SU-DHL-6 (cell line): ENCODE measurements around the gene PFDN5.

Source experiments
- CTCF ChIP-seq: fragments of 200-600 bp; sonication (generic); IDR thresholded peaks from one replicate; pipeline ENCODE4 v1.5.1; 2017; ENCODE audit warnings: antibody characterized with exemption, mild to moderate bottlenecking, low read length, moderate library complexity; ENCODE audit not compliant: insufficient read depth, poor library complexity, severe bottlenecking
- EZH2phosphoT487 ChIP-seq: fragments of 200-600 bp; sonication (generic), shearing (Covaris generic); conservative IDR thresholded peaks from 2 replicates; pipeline ENCODE4 v1.6.1; 2018; ENCODE audit warnings: mild to moderate bottlenecking, antibody characterized with exemption, low read length, moderate library complexity, mixed read lengths

GRCh38 chr12:53267999-53268629 is 27.2 kb upstream of the PFDN5 start, which contains the start of gene ESPL1:
- no peak for TF ChIP-seq EZH2phosphoT487
- TF ChIP-seq CTCF, result peak; percentile 59
